CD4-positive, alpha-beta T cell treated with Interleukin-21 for 1 hour (primary cell): Measurements from ENCODE around the gene SHBG.
"Not testable (repeated sequence)": the region's sequence is repeated elsewhere in the genome, so short reads cannot be mapped to it uniquely, and the experiment has no call there.

ENCODE experiments used
- DNase-seq: peaks from one replicate; pipeline ENCODE4 v3.0.0-alpha.2; 2020

Gene SHBG

DNA sequence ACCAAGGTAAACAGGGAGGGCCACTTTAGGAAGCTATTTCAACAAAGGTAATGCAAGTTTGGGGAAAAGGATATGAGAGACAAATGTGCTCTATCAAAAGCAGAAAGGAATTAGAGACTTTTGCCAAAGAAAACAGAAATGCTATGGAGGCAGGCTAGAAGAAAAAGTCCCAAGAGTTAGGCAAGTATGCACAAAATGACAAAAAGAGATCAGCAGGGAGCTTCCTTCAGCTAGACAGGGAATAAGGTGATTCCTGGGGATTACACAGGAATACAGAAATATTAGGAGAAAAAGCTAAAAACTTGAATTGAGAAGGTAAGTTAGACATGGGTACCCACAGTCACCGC is 17.7 kb upstream of the SHBG start:
- no peak for DNase-seq

DNA sequence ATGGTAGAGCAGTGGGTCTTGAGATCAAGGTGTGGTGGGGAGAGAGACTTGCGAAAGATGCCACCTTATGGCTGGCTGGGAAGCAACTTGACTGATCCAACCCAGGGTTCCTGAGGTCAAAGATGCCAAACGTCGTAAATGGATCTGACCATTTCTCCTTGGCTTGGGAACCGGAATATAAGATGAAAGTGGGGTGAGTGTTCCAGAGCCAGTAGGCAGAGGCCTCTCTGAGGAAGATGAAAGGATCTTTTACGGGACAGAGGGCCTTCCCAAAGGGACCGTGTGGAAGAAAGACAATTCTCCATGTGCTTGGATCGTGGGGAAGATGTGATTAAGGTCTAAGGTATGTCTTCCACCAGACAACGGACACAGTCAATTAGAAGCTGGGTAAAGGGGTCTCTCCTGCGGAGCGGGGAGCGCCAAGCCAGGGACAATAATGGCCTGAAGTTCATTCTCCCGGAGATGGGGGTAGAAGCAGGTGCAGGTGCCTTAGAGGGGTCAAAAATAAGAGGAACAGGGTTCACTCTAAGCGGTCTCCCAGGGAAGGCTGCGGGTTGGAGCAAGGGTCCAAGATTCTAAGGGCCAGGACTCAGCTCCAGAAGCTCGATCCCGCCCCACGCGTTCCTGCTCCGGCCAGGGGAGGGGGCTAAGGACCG is 16.0 kb upstream of the SHBG start:
- no peak for DNase-seq

DNA sequence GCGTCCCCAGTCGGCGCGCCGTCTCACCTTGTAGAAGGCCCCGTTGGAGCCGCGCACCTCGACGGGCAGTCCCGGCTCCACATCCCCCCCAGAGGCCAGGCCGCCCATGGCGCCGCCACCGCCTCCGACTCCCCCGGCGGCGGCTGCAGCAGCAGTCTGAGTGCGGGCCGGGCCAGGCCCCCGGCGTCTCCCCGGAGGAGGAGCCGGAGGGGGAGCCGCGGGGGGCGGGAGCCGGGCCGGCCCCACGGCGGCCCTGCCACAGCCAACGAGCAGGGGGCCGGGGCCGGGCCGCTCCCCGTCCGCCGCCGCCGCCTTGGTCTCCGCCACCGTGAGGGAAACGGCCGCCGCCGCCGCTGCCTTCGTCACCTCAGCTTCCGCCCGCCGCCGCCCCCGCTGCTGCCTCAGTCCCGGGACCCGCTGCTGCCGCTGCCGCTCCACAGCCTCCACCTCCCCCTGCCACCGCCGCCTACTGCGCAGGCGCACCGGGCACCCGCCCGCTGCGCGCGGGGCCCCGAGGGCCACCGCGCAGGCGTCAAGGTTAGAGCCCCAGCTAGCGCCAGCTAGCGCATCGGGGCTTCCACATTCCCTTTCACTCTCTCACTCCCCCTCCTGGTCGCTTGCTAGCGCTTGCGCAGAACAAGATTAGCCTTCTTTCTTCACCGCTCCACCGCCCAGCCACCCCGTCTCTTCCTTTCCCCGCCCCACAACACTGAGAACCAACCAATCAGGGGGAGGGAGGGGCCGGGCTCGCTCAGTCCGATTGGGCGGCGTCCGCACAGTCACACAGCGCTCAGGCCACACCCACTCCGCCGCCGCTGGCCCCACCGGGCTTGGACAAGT is 15.3 kb upstream of the SHBG start, which contains the start of gene FXR2:
TSS of gene FXR2 (minus strand) at position 473 of the 840 bp plus-strand sequence. CDS start at position 108, 365 bp downstream.
- peak; percentile 100 for DNase-seq

DNA sequence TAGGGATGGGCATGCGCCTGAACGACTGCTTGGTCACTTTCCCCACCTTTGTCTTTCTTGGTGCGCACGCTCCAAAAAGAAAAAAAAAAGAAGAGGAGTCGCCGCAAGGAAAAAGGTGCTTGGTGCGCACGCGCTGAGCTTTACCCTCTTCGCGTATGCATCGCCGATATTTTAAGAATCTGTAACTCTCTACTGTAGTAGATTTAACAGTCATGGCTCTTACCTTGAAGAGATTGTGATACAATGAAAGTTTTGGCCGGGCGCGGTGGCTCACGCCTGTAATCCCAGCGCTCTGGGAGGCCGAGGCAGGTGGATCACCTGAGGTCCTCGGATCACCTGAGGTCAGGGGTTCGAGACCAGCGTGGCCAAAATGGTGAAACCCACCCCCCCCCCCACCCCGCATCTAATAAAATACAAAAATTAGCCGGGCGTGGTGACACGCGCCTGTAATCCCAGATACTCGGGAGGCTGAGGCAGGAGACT is 14.6 kb upstream of the SHBG start:
- DNase-seq = no peak

DNA sequence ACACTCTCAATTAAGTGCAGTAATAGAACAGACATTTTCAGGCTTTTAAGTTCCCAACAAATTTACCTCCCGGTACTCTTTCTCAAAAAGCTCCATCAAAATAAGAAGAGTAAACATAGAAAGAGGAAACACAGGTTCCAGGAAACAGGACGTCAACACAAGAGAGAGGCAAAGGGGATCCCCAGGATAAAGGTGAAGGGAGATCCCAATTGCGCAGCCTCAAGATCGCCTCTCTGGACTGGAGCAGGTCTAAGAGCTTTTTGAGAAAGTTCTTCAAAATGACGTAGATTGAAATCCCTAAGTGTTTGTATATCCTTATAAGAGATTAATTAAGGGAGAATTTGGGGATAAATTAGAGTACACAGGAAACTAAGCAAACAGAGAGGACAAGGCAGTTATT is 11.3 kb upstream of the SHBG start:
- DNase-seq = no peak

DNA sequence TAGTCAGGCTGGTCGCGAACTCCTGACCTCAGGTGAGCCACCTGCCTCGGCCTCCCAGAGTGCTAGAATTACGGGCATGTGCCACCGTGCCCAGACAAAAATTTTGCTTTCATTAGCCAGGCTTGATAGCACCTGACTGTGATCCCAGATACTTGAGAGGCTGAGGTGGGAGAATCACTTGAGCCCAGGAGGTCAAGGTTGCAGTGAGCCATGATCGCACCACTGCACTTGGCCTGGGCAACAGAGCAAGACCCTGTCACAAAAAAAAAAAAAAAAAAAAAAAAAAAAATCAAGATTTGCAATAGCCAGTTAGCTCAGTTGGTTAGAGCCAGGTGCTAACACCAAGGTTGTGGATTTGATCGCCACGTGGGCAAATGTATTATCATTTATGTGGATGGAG is 9.1 kb upstream of the SHBG start:
- DNase-seq = no peak

DNA sequence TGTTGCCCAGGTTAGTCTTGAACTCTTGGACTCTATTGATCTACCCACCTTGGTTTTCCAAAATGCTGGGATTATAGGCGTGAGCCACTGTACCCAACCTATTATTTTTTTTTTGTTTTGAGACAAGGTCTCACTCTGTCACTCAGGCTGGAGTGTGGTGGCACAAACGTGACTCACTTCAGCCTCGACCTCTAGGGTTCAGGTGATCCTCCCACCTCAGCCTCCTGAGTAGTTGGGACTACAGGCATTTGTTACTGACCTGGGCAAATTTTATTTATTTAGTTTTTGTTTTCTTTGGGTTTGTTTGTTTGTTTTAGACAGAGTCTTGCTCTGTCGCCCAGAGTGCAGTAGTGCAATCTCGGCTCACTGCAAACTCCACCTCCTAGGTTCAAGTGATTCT is 6.3 kb upstream of the SHBG start:
- DNase-seq = no peak

DNA sequence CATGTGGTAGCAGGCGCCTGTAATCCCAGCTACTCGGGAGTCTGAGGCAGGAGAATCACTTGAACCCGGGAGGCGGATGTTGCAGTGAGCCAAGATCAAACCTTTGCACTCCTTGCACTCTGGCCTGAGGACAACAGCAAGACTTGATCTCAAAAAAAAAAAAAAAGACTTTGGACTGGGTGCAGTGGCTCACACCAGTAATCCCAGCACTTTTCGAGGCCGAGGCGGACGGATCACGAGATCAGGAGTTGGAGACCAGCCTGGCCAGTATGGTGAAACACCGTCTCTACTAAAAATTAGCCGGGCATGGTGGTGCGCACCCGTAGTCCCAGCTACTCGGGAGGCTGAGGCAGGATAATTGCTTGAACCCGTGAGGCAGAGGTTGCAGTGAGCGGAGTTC is 4.2 kb upstream of the SHBG start:
- not testable (repeated sequence) for DNase-seq

DNA sequence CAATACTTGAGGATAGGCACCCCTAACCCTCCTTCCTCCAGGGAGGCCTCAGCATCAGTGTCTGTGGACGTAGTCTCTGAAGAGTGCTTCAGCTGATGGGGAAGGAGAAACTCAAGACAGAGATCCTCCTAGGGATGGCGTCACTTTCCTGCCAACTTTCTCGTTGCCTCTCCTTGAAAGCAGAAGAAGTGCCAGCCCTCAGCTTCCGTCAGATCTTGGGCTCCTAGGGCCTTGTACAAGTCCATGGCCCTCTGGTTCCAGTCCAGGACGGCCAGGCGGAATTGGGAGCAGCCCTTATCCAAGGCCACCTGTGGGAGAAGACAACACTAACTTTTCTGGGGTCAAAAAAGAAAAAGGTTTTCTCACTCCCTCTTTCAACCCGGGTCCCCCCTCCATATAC is 3.6 kb upstream of the SHBG start:
- DNase-seq = no peak

DNA sequence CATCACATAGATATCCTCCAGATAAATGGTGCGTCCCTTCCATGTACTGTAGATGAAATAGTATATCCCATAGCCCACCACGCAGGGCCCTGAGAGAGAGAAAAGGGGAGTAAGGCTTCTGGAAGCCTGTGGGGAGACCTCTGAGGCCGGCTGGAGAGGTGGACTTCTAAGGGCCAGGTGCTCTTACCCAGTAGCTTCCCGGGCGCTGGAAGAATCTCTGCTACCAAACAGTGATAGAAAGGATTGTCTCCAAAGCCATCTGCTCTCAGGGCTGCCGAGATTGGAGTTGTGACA is 3.0 kb upstream of the SHBG start:
- DNase-seq = no peak

DNA sequence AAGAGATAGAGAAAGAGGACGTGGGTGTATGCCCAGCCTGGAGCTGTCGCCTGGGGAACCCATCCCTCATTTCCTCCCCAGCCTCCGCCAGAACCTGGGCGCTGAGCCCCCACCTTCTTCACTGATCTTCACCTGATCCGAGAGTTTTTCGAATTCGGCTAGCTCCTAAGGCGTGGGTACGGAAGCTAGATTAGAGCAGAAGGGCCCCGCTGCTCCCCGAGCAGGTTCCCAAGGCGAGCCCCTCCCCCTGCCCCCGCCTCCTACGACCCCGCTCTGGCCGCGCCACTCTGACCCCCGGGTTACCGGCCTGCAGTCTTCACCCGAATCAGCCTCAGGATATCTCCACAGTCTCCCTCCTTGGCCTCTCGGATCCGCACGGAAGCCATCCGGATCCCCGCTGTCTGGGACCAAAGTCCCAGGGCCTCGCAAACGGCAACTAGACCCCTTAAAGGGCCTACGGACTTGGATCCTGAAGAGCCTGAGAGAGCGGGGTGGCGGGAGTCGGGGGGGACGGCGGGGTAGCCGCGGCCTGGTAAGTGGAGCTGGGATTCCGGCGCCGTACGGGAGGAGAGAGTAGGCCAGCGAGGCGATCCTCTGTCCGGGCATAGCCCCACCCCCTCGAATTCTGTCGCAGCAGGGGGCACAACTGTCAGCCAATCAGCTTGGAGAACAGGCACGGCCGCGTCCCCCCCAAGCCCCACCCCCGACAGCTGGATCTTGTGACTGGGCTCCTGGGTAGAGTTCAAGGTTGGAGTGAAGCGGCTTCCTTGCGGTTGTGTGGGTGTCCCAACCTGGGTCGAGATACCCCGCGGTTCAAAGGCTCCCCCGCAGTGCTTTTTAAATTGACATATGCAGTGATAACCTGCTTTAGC is 2.4 kb upstream of the SHBG start, which contains the start of gene SAT2:
TSS of gene SAT2 (minus strand) at position 572 of the 872 bp plus-strand sequence. CDS start at position 386, 186 bp downstream.
- DNase-seq = peak; percentile 92

DNA sequence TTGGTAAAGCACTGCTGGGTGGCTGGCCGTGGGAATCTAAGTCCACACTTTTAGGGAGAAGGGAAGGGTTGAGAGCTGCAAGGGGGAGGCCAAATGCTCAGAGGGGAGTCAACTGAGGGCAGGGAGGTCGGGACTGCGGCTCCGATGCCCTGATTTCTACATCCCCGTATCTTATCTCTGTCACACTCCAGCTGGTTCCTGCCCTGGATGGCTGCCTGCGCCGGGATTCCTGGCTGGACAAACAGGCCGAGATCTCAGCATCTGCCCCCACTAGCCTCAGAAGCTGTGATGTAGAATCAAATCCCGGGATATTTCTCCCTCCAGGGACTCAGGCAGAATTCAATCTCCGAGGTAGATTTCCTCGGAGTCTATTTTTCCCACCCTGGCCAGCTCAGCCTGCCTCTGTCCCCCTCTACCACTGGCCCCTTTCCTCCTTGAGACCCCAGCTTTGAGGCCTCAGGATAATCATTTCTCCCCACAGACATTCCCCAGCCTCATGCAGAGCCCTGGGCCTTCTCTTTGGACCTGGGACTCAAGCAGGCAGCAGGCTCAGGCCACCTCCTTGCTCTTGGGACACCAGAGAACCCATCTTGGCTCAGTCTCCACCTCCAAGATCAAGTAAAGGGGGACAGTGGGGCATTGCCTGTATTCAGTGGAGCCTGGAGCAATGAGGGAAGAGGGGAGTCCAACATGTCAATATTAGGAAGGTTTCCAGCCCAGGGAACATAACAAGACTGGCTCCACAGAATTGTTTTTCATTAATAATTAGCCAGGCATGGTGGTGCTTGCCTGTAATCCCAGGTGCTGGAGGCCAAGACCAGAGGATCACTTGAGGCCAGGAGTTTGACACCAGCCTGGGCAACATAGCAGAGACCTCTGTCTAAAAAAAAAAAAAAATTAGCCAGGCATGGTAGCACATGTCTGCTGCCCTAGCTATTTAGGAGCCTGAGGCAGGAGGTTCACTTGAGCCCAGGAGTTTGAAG is 1.8 kb downstream of the SHBG start:
- DNase-seq = no peak

DNA sequence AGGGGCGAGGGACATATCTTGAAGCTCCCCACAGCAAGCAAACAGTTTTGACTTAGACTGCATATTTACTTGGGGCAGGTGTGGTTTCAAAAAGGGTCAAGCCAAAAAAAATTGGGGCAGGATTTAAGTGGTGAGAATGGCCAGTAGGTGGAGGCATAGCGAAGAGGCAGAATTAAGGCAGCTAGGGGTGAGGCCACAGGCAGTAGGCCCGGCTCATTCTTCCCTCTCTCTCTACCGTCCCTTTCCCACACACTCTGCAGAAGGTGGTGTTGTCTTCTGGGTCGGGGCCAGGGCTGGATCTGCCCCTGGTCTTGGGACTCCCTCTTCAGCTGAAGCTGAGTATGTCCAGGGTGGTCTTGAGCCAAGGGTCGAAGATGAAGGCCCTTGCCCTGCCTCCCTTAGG is 2.6 kb downstream of the SHBG start:
- DNase-seq = peak; percentile 54

DNA sequence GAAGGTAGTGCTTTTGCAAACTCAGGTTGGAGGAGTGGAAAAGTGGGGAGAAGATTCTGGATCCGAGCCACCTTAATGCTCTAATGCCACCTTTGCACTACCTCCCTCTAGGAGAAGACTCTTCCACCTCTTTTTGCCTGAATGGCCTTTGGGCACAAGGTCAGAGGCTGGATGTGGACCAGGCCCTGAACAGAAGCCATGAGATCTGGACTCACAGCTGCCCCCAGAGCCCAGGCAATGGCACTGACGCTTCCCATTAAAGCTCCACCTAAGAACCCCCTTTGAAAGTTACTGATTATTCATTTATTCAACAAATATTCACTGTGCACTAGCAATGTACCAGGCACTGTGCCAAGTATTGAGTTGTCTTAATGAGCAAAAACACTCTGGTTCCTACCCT is 3.2 kb downstream of the SHBG start:
- DNase-seq = no peak

DNA sequence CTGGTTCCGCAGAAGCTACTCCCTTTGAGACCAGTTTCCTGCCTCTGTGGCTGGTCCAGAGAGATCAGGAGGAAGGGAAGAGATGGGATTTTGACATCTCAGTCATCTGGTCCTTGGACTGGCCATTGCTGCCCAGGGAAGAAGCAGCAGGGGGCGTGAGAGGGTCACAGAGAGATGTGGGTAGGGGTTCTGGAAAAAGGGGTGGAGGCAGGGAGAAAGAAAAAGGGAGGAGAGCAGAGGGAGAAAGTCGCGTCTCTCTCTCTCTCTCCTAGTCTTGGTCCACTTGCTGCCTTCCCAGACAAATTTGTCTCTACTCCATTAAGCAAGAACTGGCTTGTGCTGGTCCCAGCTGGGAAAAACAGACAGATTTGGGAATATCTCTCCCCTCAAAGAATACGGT is 4.4 kb downstream of the SHBG start:
- DNase-seq = no peak

DNA sequence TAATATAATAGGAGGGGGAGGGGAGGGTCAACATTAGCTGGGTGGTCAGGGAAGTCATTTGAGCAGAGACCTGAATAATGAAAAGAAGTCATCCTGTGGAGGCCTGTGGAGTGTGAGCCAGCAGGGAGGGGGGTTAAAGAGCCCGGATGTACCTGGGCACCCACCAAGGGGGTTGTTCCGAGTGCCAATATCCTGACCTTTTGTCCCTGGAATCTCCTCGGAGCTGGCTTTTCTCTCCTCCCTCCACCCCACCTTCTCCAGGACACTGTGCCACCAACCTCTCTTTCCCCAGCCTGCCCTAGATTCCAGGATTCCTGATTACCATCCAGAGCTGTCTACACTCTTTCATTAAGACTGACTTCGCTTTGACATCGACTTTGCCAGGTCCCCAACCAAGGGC is 6.2 kb downstream of the SHBG start:
- DNase-seq = no peak

DNA sequence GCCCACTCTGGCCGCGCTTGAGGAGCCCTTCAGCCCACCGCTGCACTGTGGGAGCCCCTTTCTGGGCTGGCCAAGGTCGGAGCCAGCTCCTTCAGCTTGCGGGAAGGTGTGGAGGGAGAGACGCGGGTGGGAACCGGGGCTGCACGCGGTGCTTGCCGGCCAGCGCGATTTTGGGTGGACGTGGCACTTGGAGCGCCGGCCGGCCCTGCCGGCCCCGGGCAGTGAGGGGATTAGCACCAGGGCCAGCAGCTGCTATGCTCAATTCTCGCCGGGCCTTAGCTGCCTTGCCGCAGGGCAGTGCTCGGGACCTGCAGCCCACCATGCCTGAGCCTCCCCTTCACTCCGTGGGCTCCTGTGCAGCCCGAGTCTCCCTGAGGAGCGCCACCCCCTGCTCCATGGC is 10.8 kb downstream of the SHBG start:
- DNase-seq = no peak

DNA sequence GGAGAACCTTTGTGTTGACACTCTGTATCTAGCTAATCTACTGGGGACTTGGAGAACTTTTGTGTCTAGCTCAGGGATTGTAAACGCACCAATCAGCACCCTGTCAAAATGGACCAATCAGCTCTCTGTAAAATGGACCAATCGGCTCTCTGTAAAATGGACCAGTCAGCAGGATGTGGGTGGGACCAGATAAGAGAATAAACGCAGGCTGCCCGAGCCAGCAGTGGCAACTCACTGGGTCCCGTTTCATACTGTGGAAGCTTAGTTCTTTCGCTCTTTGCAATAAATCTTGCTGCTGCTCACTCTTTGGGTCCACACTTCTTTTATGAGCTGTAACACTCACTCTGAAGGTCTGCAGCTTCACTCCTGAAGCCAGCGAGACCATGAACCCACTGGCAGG is 11.7 kb downstream of the SHBG start:
- DNase-seq = peak; percentile 33

DNA sequence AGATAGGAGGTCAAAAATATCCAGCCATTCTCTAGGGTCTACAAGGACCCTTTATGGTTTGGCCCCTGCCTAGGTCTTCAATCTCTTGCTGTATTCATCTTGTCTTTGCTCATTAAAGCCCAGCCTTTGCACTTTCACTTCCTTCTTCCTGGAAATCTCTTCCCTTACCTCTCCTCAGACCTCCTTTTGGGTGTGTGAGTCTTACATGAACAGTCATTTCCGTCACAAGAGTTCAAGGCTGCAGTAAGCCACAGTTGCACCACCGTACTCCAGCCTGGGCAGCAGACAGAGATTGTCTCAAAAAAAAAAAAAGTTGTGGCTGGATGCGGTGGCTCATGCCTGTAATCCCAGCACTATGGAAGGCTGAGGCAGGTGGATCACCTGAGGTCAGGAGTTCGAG is 14.8 kb downstream of the SHBG start:
- no peak for DNase-seq

DNA sequence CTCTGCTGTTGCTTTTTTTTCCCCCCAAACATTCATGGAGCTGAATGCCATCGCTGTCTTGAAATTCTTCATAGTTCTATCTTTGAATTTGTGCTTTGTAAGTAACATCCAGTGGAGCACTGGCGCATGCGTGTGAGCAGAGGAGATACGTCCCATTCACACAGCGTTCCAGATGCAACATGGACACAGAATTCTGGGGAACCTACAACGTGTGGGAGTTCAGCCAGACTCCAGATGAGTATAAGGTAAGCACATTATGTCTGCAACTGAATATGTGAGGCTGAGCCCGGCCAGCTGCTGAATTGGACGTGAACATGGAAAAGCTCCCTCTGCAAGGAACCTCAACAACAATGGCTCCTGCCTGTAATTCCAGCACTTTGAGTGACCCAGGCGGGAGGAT is 16.5 kb downstream of the SHBG start:
- DNase-seq = no peak

DNA sequence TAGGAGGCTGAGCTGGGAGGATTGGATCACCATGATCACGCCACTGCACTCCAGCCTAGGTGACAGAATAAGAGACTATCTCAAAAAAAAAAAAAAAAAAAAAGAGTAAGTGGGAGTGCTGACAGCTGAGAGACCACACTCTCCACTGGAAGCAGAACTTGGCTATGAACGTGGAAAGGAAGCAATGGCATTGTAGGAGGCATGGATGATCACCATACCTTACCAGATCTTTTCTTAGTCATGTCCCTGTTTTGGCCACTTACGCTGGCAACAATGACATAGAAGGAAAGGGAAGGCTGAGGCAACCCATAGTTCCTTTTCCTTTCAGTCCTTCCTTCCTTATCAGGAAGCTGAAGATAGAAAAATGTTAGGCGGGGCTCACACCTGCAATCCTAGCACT is 17.1 kb downstream of the SHBG start:
- DNase-seq = no peak

DNA sequence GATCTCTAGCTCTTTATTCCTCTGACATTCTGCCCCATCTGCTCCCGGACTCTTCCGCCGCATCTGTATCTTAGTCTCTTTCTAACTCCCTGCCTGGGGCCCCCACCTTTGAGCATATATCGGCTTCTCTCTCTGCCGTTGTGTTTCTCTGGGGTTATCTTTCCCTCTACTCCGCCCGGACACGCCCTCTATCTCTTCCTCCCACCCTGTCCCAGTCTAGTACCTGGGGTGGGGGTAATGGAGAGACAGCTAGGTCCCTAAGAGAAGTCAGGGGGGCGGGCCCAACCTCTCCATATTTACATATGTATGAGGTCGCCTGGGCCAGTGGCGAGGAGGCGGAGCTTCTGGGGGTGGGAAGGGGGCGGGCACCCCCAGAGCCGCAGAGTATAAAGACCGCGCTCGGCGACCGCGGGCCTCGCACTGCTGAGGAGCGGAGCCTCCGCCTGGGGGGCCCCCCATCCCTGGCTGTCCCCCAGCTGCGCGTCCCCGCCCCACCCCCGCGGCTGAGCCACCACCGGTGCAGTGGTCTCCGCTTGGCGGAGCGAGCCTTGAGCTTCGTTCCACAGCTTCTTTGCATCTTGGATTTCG is 20.7 kb downstream of the SHBG start, which contains the start of gene ATP1B2:
TSS of gene ATP1B2 (plus strand) at position 418 of the 588 bp plus-strand sequence. CDS start 593 bp downstream, outside the sequence.
- peak; percentile 79 for DNase-seq
